Activated CD8-positive, alpha-beta T cell treated with anti-CD3 and anti-CD28 coated beads for 36 hours (primary cell): ENCODE data around the gene CD44. TPM values are rescaled to one million over a fixed set of nuclear protein-coding genes. Genes with fewer than 3 reads are reported as not detected.

Experiments used
- ATAC-seq: fragments of 200-7000 bp; cut with Tn5 transposase; one replicate; pipeline ENCODE4 v1.10.0; 2021; ENCODE audit warnings: mild to moderate bottlenecking, moderate library complexity
- CTCF ChIA-PET: fragments of 350-600 bp; sonication (Branson Sonifier 250); formaldehyde crosslinking; loops from one replicate; lab custom pipeline; 2021; ENCODE audit warnings: antibody characterized with exemption; lab: Charles Lee
- POLR2A ChIA-PET: fragments of 350-600 bp; sonication (Branson Sonifier 250); formaldehyde crosslinking; loops from one replicate; lab custom pipeline; 2021; ENCODE audit warnings: antibody characterized with exemption; lab: Charles Lee
- DNase-seq: peaks from one replicate; pipeline ENCODE4 v3.0.0-alpha.2; 2020
- H3K27ac Mint-ChIP-seq: one replicate; pipeline ENCODE4 v1.8.0; 2021; ENCODE audit warnings: mild to moderate bottlenecking, mixed read lengths
- H3K27me3 Mint-ChIP-seq: one replicate; pipeline ENCODE4 v1.8.0; 2021; ENCODE audit warnings: mixed read lengths
- H3K36me3 Mint-ChIP-seq: one replicate; pipeline ENCODE4 v1.8.0; 2021; ENCODE audit warnings: low read depth, mixed read lengths
- H3K4me1 Mint-ChIP-seq: one replicate; pipeline ENCODE4 v1.8.0; 2021; ENCODE audit warnings: low read depth, mixed read lengths
- H3K4me3 Mint-ChIP-seq: one replicate; pipeline ENCODE4 v1.8.0; 2021; ENCODE audit warnings: mild to moderate bottlenecking, moderate library complexity, mixed read lengths
- H3K9me3 Mint-ChIP-seq: one replicate; pipeline ENCODE4 v1.8.0; 2021; ENCODE audit warnings: mixed read lengths
- CTCF ChIP-seq: fragments of 200-600 bp; IDR thresholded peaks from one replicate; pipeline ENCODE4 v1.8.0; 2022; ENCODE audit warnings: antibody characterized with exemption, mild to moderate bottlenecking
- intact Hi-C: fragments of 100-400 bp; cut with micrococcal nuclease; formaldehyde crosslinking; loops from one replicate; pipeline ENCODE4 v1.10.0; 2022
- total RNA-seq, 2 experiments: library from RNA; stranded (reverse); gene quantifications; one replicate each; pipeline ENCODE4 v1.2.3, GENCODE V29; 2021

CD44 gene
- total RNA-seq, 2 experiments from 2014 or later, result 363 to 373 TPM

GRCh38 chr11:35136311-35136710, 2.7 kb upstream of the CD44 start:
- TF ChIP-seq CTCF, result no peak
- DNase-seq, result no peak
- ChIA-PET CTCF (interaction anchor here (1.3 kb wide), 1 partner anchor 11 kb away, joined by 4 read pairs; no protein-coding TSS in a partner anchor), POLR2A (interaction anchor here (1.8 kb wide), 1 partner anchor 10 kb away, joined by 5 read pairs; no protein-coding TSS in a partner anchor)
- Mint-ChIP-seq H3K4me3 (no peak overlapping the region), H3K36me3 (peaks cover 22% of the 10 kb centered on the region), H3K27me3 (no peaks in the 10 kb centered on the region), H3K27ac (no peak overlapping the region), H3K4me1 (peaks cover 48% of the 10 kb centered on the region), H3K9me3 (no peaks in the 10 kb centered on the region)
- no peak for ATAC-seq
- intact Hi-C loops, result no loop called here

- intact Hi-C loops, result no loop called here
- no peak for TF ChIP-seq CTCF
- Mint-ChIP-seq H3K27ac (peak overlapping the region; percentile 95), H3K9me3 (no peaks in the 10 kb centered on the region), H3K4me1 (peaks cover 42% of the 10 kb centered on the region), H3K27me3 (no peaks in the 10 kb centered on the region), H3K36me3 (peaks cover 34% of the 10 kb centered on the region), H3K4me3 (peak overlapping the region; percentile 93)
- ChIA-PET POLR2A (interaction anchor here (0.6 to 5.0 kb wide), 9 partner anchors 10 to 135 kb away, joined by 3 to 69 read pairs (median 4); no protein-coding TSS in a partner anchor), CTCF (no interaction called here)
- DNase-seq, result no peak
- no peak for ATAC-seq
Observed at GRCh38 chr11:35138058-35138457, 913 bp upstream of the CD44 start.

- Mint-ChIP-seq H3K36me3 (peaks cover 38% of the 10 kb centered on the region), H3K4me3 (peak overlapping the region; percentile 93), H3K27me3 (no peaks in the 10 kb centered on the region), H3K9me3 (no peaks in the 10 kb centered on the region), H3K4me1 (peaks cover 43% of the 10 kb centered on the region), H3K27ac (peak overlapping the region; percentile 95)
- ATAC-seq, result no peak
- intact Hi-C loops, result no loop called here
- POLR2A ChIA-PET, result interaction anchor here (0.6 to 5.0 kb wide), 20 partner anchors 9 to 701 kb away, joined by 3 to 69 read pairs (median 5); no protein-coding TSS in a partner anchor
- no peak for TF ChIP-seq CTCF
- CTCF ChIA-PET, result no interaction called here
- DNase-seq, result no peak
Observed at GRCh38 chr11:35138606-35138942, 397 bp upstream of the CD44 start.

- Mint-ChIP-seq H3K9me3 (no peaks in the 10 kb centered on the region), H3K27me3 (no peaks in the 10 kb centered on the region), H3K4me1 (peaks cover 50% of the 10 kb centered on the region), H3K4me3 (peak overlapping the region; percentile 93), H3K27ac (peak overlapping the region; percentile 95), H3K36me3 (peaks cover 46% of the 10 kb centered on the region)
- ChIA-PET POLR2A (interaction anchor here (0.7 to 5.0 kb wide), 30 partner anchors 10 to 702 kb away, joined by 3 to 69 read pairs (median 6); no protein-coding TSS in a partner anchor), CTCF (interaction anchor here (0.7 to 2.1 kb wide), 16 partner anchors 8 to 213 kb away, joined by 3 to 8 read pairs (median 4); no protein-coding TSS in a partner anchor)
- DNase-seq, result no peak
- ATAC-seq, result no peak
- TF ChIP-seq CTCF, result no peak
- intact Hi-C loops, result loop anchor here (5.0 to 10.0 kb wide), 4 partner anchors 58 to 213 kb away; no protein-coding TSS in a partner anchor
Observed at GRCh38 chr11:35139722-35140282, 831 bp downstream of the CD44 start.

GRCh38 chr11:35141071-35141470, 2.1 kb downstream of the CD44 start:
- Mint-ChIP-seq H3K4me1 (peaks cover 55% of the 10 kb centered on the region), H3K4me3 (peak overlapping the region; percentile 93), H3K9me3 (no peaks in the 10 kb centered on the region), H3K27ac (peak overlapping the region; percentile 95), H3K36me3 (peaks cover 58% of the 10 kb centered on the region), H3K27me3 (no peaks in the 10 kb centered on the region)
- TF ChIP-seq CTCF, result no peak
- no peak for ATAC-seq
- no peak for DNase-seq
- ChIA-PET CTCF (interaction anchor here (0.6 to 2.1 kb wide), 18 partner anchors 8 to 218 kb away, joined by 3 to 8 read pairs (median 4); no protein-coding TSS in a partner anchor), POLR2A (interaction anchor here (0.6 to 5.0 kb wide), 17 partner anchors 10 to 141 kb away, joined by 3 to 69 read pairs (median 6); no protein-coding TSS in a partner anchor)
- intact Hi-C loops, result loop anchor here (5.0 to 10.0 kb wide), 4 partner anchors 59 to 214 kb away; no protein-coding TSS in a partner anchor
